Measurements from ENCODE around the gene TNC. TPM values are rescaled to one million over a fixed set of nuclear protein-coding genes. Genes with fewer than 3 reads are reported as not detected.
A peak's percentile ranks its signal among the peaks of the same experiment; 100 is the strongest.

Gene TNC
- total RNA-seq, 1 donor from 2014 or later = 21.5 TPM

DNA sequence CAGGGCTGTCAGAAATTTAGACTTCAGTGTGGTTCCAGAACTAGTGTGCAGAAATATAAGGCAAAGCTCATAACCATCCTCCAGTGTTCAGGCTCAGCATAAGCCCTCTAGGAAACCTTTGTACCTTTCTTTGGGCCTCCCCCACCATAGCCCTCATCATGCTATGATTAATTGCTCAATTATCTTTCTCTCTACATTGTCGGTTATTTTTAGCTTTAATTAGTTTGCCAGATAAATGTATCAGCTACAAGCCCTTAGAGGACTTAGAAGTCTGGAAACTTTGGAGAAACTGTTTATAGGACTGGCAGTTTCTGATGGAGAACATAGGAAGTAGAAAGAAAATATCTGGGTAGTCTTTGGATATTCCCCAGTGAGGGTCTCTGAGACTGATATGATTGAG lies 43.5 kb upstream of the TNC start:
- Mint-ChIP-seq H3K9me3 (peaks cover 10% of the 10 kb centered on the region), H3K36me3 (no peaks in the 10 kb centered on the region), H3K27me3 (ENCODE audit: low read depth) (no peaks in the 10 kb centered on the region), H3K27ac (no peak overlapping the region), H3K4me1 (peaks cover 14% of the 10 kb centered on the region), H3K4me3 (no peak overlapping the region)
- TF ChIP-seq, protein P1, sequence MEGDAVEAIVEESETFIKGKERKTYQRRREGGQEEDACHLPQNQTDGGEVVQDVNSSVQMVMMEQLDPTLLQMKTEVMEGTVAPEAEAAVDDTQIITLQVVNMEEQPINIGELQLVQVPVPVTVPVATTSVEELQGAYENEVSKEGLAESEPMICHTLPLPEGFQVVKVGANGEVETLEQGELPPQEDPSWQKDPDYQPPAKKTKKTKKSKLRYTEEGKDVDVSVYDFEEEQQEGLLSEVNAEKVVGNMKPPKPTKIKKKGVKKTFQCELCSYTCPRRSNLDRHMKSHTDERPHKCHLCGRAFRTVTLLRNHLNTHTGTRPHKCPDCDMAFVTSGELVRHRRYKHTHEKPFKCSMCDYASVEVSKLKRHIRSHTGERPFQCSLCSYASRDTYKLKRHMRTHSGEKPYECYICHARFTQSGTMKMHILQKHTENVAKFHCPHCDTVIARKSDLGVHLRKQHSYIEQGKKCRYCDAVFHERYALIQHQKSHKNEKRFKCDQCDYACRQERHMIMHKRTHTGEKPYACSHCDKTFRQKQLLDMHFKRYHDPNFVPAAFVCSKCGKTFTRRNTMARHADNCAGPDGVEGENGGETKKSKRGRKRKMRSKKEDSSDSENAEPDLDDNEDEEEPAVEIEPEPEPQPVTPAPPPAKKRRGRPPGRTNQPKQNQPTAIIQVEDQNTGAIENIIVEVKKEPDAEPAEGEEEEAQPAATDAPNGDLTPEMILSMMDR (IDR thresholded peaks at IDR 0.05; ENCODE audit: unreplicated experiment) = no peak
- no peak for DNase-seq (ENCODE audit: low spot score in 2 of 2, unreplicated experiment in 2 of 2)

DNA sequence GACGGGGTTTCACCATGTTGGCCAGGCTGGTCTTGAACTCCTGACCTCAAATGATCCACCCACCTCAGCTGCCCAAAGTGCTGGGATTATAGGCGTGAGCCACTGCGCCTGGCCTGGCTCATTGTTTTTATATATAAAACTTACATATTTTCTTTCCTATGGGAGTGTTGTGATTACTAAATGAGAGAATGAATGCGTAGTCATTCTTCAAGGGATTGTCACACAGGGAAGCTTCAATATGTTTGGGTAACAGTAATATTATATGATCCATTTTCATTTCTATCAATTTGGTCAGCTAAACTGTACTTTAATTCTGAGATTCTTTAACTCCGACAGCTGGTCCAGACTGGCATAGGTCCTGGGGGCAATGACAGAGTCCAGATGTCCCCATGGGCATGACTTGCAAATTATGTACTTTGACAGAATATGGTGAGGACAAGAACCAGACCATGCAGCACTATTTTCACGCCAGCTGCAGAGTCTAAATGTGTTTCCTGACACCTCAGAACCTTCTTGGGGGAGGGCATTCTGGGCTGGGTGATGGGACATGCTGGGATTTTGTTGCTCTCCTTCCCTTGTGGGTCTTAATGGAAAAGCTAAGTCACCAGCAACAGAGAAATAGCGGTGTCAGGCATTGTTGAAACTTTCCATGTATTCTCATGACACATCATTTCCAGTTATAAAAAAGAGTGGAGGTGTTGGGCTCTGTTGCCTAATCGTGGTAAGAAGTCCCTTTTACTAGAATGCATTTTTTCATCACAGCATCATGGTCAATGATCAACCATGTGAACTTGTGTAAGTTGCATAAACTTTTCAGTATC lies 40.9 kb upstream of the TNC start:
- no peaks in the 10 kb centered on the region for H3K36me3 Mint-ChIP-seq
- H3K27me3 Mint-ChIP-seq (ENCODE audit: low read depth) = no peaks in the 10 kb centered on the region
- TF ChIP-seq, protein P1 (IDR thresholded peaks at IDR 0.05; ENCODE audit: unreplicated experiment) = no peak
- no peaks in the 10 kb centered on the region for H3K9me3 Mint-ChIP-seq
- no peak overlapping the region for H3K4me3 Mint-ChIP-seq
- DNase-seq (ENCODE audit: low spot score in 2 of 2, unreplicated experiment in 2 of 2) = no peak
- H3K27ac Mint-ChIP-seq = no peak overlapping the region
- H3K4me1 Mint-ChIP-seq = peaks cover 5% of the 10 kb centered on the region

- Mint-ChIP-seq H3K4me1 (peaks cover 6% of the 10 kb centered on the region), H3K27ac (peak overlapping the region; percentile 3), H3K4me3 (no peak overlapping the region), H3K9me3 (no peaks in the 10 kb centered on the region), H3K27me3 (ENCODE audit: low read depth) (no peaks in the 10 kb centered on the region), H3K36me3 (no peaks in the 10 kb centered on the region)
- TF ChIP-seq, protein P1 (IDR thresholded peaks at IDR 0.05; ENCODE audit: unreplicated experiment) = no peak
- no peak for DNase-seq (ENCODE audit: low spot score in 2 of 2, unreplicated experiment in 2 of 2)
Observed at GRCh38 chr9:115157245-115157674, 39.3 kb upstream of the TNC start.

- Mint-ChIP-seq H3K27me3 (ENCODE audit: low read depth) (no peaks in the 10 kb centered on the region), H3K9me3 (no peaks in the 10 kb centered on the region), H3K36me3 (no peaks in the 10 kb centered on the region), H3K4me1 (peaks cover 4% of the 10 kb centered on the region), H3K4me3 (no peak overlapping the region), H3K27ac (no peak overlapping the region)
- no peak for DNase-seq (ENCODE audit: low spot score in 2 of 2, unreplicated experiment in 2 of 2)
- TF ChIP-seq, protein P1 (IDR thresholded peaks at IDR 0.05; ENCODE audit: unreplicated experiment) = no peak
Observed at GRCh38 chr9:115155037-115155436, 37.1 kb upstream of the TNC start.

- Mint-ChIP-seq H3K27me3 (ENCODE audit: low read depth) (no peaks in the 10 kb centered on the region), H3K9me3 (no peaks in the 10 kb centered on the region), H3K4me1 (peaks cover 4% of the 10 kb centered on the region), H3K27ac (no peak overlapping the region), H3K4me3 (no peak overlapping the region), H3K36me3 (no peaks in the 10 kb centered on the region)
- no peak for DNase-seq (ENCODE audit: low spot score in 2 of 2, unreplicated experiment in 2 of 2)
- TF ChIP-seq, protein P1 (IDR thresholded peaks at IDR 0.05; ENCODE audit: unreplicated experiment) = no peak
Observed at GRCh38 chr9:115154617-115155016, 36.7 kb upstream of the TNC start.
